HTERT RPE-1 (cell line): ENCODE measurements around the gene ITGA8.
"Not testable (repeated sequence)": the region's sequence is repeated elsewhere in the genome, so short reads cannot be mapped to it uniquely, and the experiment has no call there.

Source experiments
- in situ Hi-C: fragments of 300-500 bp; cut with MboI; formaldehyde crosslinking; loops from 4 replicates; pipeline ENCODE4 v1.14.3; 2020; ENCODE audit warnings: low sequenced_read_pairs

ITGA8 gene

DNA sequence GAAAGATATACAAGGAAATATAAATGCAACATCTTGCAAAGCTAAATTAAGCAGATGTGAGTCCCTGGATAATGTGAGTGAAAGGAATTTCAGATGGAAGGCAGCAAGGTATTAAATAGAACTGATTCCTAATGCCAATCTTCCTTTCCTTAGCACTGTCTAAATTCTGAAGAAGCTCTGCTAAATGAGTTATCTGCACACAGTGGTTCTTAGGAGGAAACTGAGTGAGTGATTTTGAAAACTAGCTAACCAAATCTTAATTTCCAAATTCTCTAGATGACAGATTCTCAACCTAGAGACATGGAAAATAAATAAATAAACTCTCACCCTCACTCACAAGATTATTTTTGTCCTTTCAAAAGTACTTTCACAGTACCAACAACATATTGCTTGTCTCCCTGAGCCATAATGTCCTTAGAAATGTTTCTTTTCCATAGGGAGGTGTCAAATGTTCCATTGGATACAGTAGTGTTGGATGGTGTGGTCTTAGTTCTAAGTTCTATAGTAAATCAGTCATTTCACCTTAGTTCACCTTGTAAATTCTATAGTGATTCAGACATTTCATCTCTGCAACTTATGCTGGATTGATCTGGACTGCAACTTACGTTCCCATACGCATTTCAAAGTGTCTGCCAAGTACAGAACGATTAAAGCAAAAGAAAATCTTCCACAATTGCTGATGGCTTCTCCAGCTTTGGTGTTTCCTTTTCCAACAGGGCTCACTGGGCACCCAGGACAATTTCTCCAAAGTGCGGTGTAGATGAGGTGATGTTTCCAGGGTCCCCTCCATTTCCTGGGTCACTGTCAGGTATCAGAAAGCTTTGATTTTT lies 203.3 kb downstream of the ITGA8 start:
- in situ Hi-C loops: no loop called here

DNA sequence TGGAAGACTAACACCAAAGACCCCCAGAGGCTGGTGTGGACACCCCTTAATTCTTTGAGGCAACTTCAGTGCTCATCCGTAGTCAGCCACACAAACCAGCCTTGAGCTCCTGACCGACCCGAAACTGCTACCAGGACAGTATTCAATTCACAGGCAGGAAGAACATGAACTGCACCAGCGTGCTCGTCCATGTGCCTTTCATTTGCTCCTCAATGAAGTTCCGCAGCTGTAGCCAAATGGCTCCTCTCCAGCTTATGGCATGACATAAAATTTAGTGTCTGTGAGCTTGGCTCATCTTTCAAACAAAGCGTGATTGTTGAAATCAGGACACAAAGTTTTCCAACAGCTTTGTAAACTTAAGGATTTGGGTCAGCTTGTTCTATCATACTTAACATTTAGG lies 204.5 kb downstream of the ITGA8 start:
- in situ Hi-C loops: no loop called here

DNA sequence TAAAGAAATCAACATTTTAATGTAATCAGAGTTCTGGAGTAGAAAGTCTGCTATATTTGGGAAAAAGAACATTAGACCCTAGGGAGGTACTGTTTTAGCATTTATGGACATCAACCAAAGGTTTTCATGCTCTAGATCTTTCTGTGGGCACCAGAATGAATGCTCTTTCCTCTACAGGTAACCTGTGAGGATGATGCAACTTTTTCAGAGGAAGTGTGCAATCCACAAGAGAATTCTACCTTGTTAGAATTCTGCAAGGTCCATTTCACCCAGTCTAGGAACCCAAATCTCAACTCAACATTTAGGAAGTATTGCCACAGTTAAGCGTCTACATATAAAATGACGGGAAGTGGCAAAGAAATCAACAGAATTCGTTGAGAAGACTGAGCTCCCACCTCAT lies 208.8 kb downstream of the ITGA8 start:
- in situ Hi-C loops: no loop called here

DNA sequence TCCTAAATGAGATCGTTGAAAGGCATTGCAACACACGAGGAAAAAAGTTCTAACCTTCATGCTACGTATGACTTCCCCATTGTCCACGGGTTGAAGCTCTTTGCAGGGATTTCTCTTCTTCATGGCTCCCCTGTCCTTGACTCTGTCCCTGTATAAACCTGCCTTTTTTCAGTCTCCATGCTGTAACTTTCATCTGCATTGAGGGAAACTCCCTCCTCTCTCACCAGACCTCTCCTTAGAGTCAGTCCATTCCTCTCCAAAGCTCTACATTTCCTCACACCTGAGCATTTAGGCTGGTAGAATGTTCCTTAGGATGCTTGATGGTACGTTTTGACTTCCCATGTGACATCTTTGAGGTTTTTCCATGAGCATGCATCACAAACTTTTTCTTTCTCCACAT lies 214.4 kb downstream of the ITGA8 start:
- in situ Hi-C loops: no loop called here

DNA sequence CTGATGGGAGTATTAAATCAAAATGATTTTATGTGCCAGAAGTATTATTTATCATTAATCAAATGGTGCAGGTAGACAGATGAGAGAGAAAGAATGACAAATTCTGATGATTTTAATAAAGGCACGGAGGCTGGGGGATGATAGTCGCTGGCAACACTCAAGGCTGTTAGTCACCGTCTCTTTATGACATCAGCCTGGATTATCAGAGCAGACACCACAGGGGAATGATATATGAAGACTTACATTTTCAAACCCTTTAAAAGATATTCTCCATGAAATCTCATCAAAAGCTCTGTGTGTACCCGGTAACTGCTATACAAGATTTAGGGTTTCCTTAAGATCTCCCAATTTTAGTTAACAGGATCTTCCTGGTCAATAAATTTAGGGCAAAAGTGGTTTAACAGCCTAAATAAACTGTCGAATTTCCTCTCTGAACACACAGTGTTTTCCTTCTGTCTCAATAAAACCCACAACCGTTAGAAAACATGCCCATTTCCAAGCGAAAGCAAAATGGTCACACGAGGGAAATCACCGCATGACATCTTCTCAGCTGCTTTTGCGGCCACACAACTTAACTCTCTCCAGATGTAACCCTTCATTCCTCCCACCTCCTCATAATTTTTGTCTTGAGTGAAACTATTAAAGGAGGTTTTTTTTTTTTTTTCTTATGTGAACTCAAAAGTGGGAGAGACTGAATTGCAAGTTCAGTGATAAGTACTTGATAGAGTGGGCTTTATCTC lies 215.5 kb downstream of the ITGA8 start:
- in situ Hi-C loops: no loop called here

DNA sequence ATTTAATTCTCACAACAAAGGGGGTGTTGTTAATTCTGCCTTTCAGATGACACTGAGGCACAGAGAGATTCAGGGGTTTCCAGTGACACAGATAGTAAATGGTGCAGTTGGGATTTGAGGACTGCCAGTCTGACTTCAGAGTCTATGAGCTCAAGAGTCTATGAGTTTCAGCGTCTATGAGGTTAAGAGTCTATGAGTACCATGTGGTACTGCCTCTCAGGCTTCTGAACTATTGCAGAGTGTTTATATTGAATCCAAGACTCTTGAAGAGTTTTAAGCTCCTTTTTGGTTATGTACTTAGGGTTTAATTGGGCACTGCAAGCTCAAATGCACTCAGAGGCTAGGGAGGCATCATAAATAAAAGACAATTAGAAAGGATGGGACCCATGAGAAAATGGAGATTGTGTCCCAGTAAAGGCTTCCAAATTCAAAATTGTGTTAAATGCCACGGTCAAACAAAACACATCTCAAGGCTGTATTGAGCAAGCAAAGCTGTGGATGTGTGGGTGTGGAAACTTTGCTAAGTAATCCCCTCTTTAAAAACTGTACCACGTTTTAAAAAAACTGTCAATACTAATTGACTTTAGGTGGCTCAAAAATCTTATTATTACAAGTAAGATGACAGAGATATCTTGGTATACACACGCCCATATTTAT lies 224.7 kb downstream of the ITGA8 start:
- in situ Hi-C loops: no loop called here

DNA sequence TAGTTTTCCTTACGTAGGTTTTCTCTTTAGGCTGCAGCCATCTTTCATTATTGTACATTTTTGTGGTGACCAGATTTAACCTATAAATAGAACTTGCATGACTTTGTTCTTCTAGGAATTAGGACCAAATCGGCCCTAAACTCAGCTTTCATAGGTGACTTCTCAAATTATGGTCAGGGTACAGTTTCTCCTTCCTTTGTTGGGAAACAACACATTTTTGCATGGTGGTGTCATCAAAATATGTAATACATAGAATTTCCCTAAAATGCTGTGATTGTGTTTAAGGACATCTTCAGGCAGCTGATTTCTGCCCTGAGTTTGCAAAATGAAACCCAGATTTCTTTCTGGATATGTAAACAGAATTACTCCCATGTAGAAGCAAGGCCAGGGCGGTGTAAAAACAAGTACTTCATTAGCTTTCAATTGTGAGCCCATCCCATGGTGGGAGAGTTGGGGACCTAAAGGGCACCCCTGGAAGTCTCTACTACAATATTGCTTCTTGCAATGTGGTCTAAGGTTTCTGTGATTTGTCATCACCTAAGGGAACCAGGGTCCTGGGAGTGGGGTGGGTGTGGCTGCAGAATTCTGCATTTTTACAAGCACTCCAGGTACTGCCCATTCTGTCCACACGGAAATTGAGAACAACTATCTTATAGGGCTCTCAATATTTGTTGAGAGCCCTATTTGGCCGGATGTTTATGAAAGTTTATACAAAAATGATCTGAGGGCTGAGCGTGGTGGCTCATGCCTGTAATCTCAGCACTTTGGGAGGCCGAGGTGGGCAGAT lies 227.7 kb downstream of the ITGA8 start:
- in situ Hi-C loops: no loop called here

DNA sequence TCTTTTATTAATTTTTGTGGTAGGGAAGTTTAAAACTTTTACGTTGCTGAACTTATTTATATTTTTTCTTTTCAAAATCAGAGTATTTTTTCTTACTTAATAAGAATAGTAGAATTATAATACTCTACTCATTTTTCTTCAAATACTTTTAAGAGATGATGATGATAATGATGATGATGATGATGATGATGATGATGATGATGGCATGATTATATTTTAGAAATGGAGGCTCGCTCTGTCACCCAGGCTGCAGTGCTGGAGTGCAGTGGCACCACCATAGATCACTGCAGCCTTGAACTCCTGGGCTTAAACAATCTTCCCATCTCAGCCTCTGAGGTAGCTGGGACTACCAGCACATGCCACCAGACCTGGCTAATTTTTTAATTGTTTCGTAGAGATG lies 230.3 kb downstream of the ITGA8 start:
- in situ Hi-C loops: no loop called here

DNA sequence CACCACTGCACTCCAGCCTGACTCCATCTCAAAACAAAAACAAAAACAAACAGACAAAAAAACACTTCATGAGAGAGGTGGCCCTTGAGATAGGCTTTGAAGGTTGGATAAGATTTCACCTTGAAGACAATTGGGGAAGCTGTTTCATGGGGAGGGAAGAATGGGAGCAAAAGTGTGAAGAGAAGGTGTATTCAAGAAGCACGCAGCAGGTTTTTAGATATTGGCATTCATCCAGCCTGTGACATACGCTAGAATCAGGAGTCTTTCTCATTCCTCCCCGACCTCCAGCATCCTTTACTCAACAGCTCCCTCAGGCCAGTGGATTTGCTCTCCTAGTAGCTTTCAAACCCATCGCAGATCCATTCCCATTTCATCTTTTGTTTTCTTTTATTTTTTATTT lies 232.3 kb downstream of the ITGA8 start:
- in situ Hi-C loops: no loop called here

DNA sequence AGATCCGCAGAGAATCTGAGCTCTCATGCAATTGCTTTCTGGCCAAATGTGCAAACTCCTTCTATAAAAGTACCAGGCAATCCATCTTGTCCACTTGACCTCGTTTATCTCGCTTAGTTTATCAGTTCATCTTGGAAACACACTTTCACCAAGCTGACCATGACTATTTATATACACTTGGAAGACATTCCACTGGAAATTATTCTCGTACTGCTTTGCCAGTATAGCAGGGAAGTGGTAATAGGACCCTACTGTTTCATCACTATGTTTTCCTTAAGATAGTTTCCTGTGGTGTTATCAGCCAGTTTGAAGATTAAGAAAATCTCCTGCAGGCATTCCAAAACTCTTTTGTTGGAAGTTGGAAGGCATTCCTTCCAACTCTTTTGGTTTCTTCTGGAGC lies 233.3 kb downstream of the ITGA8 start:
- in situ Hi-C loops: no loop called here

DNA sequence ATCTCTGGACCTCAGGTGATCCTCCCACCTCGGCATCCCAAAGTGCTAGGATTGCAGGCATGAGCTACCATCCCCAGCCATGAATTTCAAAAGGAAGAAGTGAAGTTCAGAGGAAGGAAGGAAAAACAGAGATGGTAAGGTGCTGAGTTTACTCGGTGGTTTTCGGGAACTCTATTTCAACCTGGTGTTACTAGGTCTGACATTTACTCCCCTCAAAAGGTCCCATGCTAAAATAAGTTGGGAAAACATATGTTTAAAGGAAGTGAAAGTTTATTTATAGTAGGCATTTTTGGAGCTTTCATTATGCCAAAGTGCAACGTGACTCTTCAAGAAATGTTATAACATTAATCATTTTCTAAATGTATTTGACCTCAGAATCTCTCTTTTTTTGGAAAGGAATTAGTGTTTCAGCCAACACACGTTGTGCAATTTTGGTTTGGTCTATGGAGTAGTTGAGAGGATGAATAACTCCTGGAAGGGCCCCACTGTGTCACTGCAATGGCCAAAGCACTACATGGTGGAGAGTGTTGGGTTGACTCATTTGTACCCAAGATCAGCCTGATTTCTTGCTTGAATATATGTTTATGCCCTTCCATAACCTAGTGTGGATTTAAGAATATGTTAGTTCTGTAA lies 233.9 kb downstream of the ITGA8 start:
- in situ Hi-C loops: no loop called here

DNA sequence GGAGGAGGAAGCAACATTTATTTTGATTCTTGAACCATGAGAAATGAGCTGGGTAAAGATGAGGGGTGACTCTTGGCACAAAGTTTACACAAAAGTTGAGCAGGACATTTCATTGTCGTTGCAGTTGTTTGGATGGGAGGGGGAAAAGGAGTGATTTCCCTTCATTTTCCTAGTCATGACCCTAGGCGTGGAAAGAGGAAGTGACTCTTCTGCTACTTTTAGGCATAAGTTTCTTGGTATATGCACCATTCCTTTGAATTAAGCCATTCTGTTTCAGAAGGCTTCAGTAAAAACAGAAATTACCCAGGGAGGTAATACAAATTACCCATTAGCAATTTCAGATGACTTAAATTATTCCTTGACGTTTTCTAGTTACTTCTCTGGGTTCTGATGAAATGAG lies 234.7 kb downstream of the ITGA8 start:
- in situ Hi-C loops: no loop called here

DNA sequence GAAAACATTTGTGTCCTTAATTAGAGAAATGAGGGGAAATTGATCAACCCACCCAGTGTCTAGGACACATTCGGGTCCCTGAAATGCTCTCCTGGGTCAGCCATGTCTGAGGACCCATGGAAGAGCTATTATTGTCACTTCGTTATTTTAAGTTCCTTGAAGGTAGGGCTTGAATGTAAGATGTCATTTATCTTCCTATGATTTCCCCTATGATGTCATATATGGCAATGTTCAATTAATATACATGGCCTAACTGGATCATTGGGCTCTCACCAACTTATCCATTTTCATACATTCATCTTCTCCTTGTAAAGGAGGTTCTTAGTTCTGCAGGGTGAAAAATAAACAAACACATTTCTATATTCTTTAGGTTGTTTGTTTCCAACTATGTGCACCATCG lies 235.6 kb downstream of the ITGA8 start:
- in situ Hi-C loops: no loop called here

DNA sequence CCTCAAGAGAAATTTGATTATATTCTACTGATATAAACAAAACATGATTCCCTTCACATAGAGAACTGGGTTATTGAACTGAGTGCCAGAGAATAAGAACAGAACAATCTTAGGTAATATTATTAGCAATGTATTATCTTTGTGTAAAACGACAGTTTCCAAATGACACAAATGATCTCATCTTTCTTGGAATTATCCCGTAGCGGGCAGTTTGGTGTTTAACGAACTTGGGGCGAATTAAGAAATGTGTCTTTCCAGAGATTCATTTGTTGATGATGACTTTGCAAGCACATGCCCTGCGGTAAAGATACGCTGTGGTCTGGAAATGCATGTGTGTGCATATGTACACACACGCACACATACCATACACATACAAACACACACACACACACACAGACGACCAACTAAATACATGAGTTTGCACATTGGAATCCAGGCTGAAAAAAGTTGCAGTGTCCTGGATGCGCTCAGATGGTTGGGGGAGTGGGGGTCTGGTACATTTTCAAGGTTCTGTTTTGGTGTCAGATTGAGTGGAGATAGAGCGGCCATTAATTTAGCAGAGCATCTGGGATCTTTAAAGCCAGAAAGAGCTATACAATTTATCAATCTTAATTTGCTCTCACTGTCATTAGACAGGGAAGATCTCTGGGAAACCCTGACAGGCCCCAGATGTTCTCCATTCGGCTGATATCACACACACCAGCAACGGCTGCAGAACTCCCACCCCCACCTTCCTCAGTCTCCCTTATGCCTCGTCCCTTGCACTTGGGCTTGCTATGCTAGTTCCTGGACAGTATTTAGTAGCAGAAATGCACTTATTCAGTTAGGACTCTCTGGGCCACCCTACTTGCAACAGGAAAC lies 236.3 kb downstream of the ITGA8 start:
- in situ Hi-C loops: no loop called here

DNA sequence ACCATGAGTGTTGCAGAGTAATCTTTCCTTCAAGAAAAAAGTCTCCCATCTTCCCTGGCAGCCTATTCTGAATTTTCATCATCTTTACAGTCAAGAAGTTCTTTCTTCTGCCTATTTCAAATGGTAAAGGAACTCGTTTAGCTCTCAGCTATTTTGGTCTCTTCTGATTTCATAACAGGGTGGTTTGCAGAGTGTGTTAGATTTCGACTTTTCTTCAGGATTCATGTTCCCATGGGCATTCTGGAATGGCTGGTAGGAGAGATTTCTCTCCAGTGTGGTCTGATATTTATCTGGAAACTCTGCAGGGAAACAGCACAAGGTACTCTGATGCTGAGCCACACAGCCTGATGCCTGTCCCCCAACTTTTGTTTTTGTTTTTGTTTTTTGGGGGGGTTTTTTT lies 237.6 kb downstream of the ITGA8 start:
- in situ Hi-C loops: no loop called here

DNA sequence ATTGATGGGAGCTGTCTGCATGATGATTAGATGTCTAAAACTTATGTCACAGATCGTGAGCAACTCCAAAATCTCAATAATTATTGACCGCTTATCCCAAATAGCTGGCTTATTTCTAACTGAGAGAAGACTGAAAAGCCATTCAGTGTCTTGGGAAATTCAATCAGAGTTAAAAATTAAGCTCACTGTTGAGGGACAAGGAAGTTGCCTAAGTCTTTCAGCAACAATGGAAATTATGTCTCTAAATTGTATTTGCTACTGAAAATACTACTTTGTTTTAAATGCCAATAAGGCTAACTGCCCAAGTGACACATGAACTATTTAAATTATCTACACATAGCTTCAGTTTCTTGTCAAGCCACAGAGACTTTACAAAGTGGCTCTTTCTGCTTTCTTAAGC lies 240.8 kb downstream of the ITGA8 start:
- in situ Hi-C loops: no loop called here

DNA sequence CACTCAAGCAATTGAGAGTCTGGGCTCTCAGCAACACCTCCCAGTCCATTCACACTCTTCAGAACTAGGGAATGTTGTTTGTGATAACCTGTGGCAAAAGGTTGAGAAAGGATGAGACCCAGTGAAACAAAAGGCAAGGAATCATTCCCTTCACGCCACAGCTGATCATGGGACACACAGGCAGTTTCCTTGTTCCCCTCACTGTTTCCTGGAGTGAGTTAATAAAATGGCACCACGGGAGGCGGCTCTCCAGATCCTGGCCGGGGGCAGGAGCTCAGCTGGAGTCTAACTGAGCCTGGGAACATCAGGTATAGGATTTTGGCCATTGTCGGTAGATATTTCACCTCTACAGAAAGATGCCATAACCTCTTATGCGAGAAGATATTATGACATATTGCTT lies 241.3 kb downstream of the ITGA8 start:
- in situ Hi-C loops: no loop called here

DNA sequence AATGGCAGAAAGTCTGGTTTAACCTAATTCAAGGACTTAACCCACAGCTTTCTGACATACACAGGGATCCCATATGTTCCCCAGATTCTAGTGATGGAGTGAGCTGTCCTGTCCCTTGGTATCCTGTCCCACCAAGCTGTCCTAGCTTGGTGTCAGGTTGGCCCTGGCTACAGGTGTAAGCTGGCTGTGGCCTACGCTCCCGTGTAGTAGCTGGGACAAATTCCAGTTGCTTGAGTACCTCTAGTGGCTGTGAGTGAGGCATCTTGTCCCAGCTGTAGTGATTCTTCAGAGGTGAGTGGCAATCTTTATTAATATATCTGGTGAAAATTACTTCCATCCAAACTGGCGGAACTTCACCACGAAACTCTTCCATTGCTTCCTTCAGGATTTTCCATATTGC lies 243.4 kb downstream of the ITGA8 start:
- in situ Hi-C loops: no loop called here

DNA sequence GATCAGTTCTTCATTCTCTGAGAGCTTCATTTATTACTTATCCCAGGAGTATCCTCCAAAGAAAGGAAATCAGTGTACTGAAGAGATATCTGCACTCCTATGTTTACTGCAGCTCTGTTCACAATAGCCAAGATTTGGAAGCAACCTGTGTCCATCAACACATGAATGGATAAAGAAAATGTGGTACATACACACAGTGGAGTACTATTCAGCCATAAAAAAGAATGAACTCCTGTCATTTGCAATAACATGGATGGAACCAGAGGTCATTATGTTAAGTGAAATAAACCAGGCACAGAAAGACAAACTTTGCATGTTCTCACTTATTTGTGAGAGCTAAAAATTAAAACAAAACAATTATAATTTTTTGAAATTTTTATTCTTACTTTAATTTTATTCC lies 244.3 kb downstream of the ITGA8 start:
- in situ Hi-C loops: not testable (repeated sequence)

DNA sequence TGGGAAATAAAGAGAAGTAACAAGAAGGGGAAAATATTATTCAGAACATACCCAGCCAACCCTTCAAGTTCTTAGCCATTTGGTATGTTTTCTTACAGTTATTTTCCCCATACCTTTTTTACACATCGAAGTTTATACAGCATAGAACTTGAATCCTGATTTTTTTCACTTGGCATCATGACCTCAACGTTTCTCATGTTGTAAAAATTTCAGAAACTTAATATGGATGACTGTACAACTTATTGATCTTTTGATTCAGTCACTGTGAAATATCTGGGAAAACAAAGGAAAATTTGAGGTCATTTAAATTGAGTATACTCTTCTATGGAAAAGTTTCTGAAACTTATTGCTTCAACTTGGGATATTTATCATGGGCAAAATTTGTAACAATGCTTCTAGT lies 245.1 kb downstream of the ITGA8 start:
- in situ Hi-C loops: no loop called here
